SK-N-MC (cell line): ENCODE data around the gene IFIT2.

Experiments used
- EZH2 ChIP-seq: fragments of 200-600 bp; sonication (generic); IDR thresholded peaks from one replicate; pipeline ENCODE4 v1.6.1; 2017; ENCODE audit warnings: antibody characterized with exemption
- FOXP2 ChIP-seq: optimal IDR thresholded peaks from 2 replicates; pipeline ENCODE3; 2011; ENCODE audit warnings: mild to moderate bottlenecking, moderate library complexity; ENCODE audit not compliant: insufficient read depth; ENCODE audit errors: extremely low read length, control extremely low read depth
- POLR2AphosphoS5 ChIP-seq: IDR thresholded peaks from 2 replicates; pipeline ENCODE4 v1.6.1; 2012; ENCODE audit warnings: mild to moderate bottlenecking, low read depth, low read length, borderline replicate concordance

DNA sequence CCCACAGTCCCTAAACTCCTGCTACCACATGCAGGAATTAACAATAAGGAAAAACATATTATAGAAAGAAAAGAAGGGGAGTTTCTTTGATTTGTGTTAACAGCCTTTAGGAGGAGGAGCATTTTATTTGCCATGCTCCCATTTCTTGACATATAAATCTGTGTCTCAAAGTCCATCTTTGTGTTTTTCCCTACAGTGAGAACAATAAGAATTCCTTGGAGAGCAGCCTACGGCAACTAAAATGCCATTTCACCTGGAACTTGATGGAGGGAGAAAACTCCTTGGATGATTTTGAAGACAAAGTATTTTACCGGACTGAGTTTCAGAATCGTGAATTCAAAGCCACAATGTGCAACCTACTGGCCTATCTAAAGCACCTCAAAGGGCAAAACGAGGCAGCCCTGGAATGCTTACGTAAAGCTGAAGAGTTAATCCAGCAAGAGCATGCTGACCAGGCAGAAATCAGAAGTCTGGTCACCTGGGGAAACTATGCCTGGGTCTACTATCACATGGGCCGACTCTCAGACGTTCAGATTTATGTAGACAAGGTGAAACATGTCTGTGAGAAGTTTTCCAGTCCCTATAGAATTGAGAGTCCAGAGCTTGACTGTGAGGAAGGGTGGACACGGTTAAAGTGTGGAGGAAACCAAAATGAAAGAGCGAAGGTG, 4.1 kb downstream of the IFIT2 start:
- TF ChIP-seq POLR2AphosphoS5 (no peak), EZH2 (no peak), FOXP2 (no peak)
